Gastroesophageal sphincter (tissue), 4 donors: ENCODE measurements around the gene RGS14. TPM values are rescaled to one million over a fixed set of nuclear protein-coding genes. Genes with fewer than 3 reads are reported as not detected.

Experiments
- ATAC-seq: fragments of 150-250 bp; one replicate; pipeline ENCODE4 v1.9.1; 2016; ENCODE audit warnings: mild to moderate bottlenecking, moderate library complexity
- H3K27ac ChIP-seq, 4 donors: fragments of 200-600 bp; sonication (generic) in 3 of 4; 1 replicate in 3 of 4; 2 replicates in 1 of 4; pipeline ENCODE4 v1.5.1; 2016 to 2019
- H3K27me3 ChIP-seq: fragments of 200-600 bp; sonication (generic); one replicate; pipeline ENCODE4 v1.5.1; 2019
- H3K36me3 ChIP-seq, 2 donors: fragments of 200-600 bp; sonication (generic); one replicate each; pipeline ENCODE4 v1.5.1; 2019; ENCODE audit warnings: control low read depth in 1 of 2
- H3K4me1 ChIP-seq, 3 donors: fragments of 200-600 bp; sonication (generic); 1 replicate in 2 of 3; 2 replicates in 1 of 3; pipeline ENCODE4 v1.5.1; 2016 to 2019; ENCODE audit warnings: control low read depth in 2 of 3
- H3K4me3 ChIP-seq, 2 donors: fragments of 200-600 bp; sonication (generic); one replicate each; pipeline ENCODE4 v1.5.1; 2019; ENCODE audit warnings: mild to moderate bottlenecking in 1 of 2, moderate library complexity in 1 of 2
- H3K9me3 ChIP-seq, 3 donors: fragments of 200-600 bp; sonication (generic); one replicate each; pipeline ENCODE4 v1.5.1; 2017 to 2019; ENCODE audit warnings: control low read depth in 2 of 3
- CTCF ChIP-seq, 4 experiments: fragments of 200-600 bp in 2 of 4; fragments of 450-650 bp in 2 of 4; sonication (generic) in 1 of 4; IDR thresholded peaks; one replicate each; pipeline ENCODE4 v1.5.1; 2017 to 2019; ENCODE audit warnings: antibody characterized with exemption in 4 of 4, mild to moderate bottlenecking in 2 of 4, moderate library complexity in 2 of 4
- EP300 ChIP-seq: sonication (generic); formaldehyde crosslinking; IDR thresholded peaks from one replicate; pipeline ENCODE4 v1.6.1; 2017; ENCODE audit warnings: antibody characterized with exemption, mild to moderate bottlenecking
- POLR2A ChIP-seq, 2 donors: fragments of 450-650 bp; IDR thresholded peaks; one replicate each; pipeline ENCODE4 v1.6.1; 2017; ENCODE audit warnings: antibody characterized with exemption in 2 of 2, mild to moderate bottlenecking in 2 of 2, moderate library complexity in 1 of 2
- POLR2AphosphoS5 ChIP-seq: sonication (generic); formaldehyde crosslinking; IDR thresholded peaks from one replicate; pipeline ENCODE4 v1.6.1; 2017; ENCODE audit warnings: antibody characterized with exemption
- WGBS, 2 donors: methylation state at CpG; one replicate each; pipeline ENCODE4 v1.1.5; 2018; ENCODE audit warnings: low coverage in 1 of 2; 5-methylcytosine and 5-hydroxymethylcytosine counted together
- total RNA-seq, 4 donors: library from RNA; depleted of rRNA; stranded (reverse); fragments of >200 nt; gene quantifications; one replicate each; pipeline ENCODE4 v1.1.0, GENCODE V29; 2016

The RGS14 gene
- total RNA-seq, 4 donors from 2014 or later: 7.6 to 20.1 (median 13.7) TPM

- H3K27ac ChIP-seq: peak overlapping the region in 1 of 4 donors; percentile 74
- no peak for TF ChIP-seq POLR2AphosphoS5
- no peak for TF ChIP-seq POLR2A (IDR thresholded peaks at IDR 0.05)
- TF ChIP-seq EP300: no peak
- no peak for TF ChIP-seq CTCF (IDR thresholded peaks at IDR 0.05)
- H3K4me3 ChIP-seq: peak overlapping the region in 1 of 2 donors; percentile 63
- peaks cover 0 to 32% (median 18%) of the 10 kb centered on the region in 3 donors for H3K4me1 ChIP-seq
- WGBS, 2 donors: 16 to 33% methylated on average over 5 to 8 of the region's 20 CpGs
- H3K9me3 ChIP-seq: no peaks in the 10 kb centered on the region
- peaks cover 0 to 22% of the 10 kb centered on the region in 2 donors for H3K36me3 ChIP-seq
- H3K27me3 ChIP-seq: no peaks in the 10 kb centered on the region
- no peak for ATAC-seq
Measured at GRCh38 chr5:177310757-177311391, 46.9 kb upstream of the RGS14 start.

- Histone ChIP-seq H3K4me1 (peaks cover 0 to 28% (median 18%) of the 10 kb centered on the region in 3 donors), H3K9me3 (no peaks in the 10 kb centered on the region), H3K4me3 (peak overlapping the region; percentile 36 to 63), H3K36me3 (peaks cover 0 to 17% of the 10 kb centered on the region in 2 donors), H3K27me3 (no peaks in the 10 kb centered on the region), H3K27ac (peak overlapping the region in 2 of 4 donors; percentile 56 to 74)
- peak; percentile 2 for ATAC-seq
- no peak for TF ChIP-seq POLR2AphosphoS5
- no peak for TF ChIP-seq POLR2A (IDR thresholded peaks at IDR 0.05)
- TF ChIP-seq CTCF (IDR thresholded peaks at IDR 0.05): no peak
- no peak for TF ChIP-seq EP300
- WGBS, 2 donors: no CpG with 5 or more reads among the region's 23 CpGs
Measured at GRCh38 chr5:177311392-177311722, 46.4 kb upstream of the RGS14 start.

GRCh38 chr5:177311723-177312648 is 45.7 kb upstream of the RGS14 start, which contains the start of gene MXD3:
Gene MXD3, minus strand, starts transcription at chr5:177311898. Its CDS starts 68 bp downstream, at chr5:177311830.
- Histone ChIP-seq H3K27me3 (no peaks in the 10 kb centered on the region), H3K36me3 (peaks cover 0 to 13% of the 10 kb centered on the region in 2 donors), H3K4me1 (peaks cover 0 to 28% (median 18%) of the 10 kb centered on the region in 3 donors), H3K27ac (peak within 1 kb of the TSS in 3 of 4 donors; percentile 26 to 74 (median 56)), H3K4me3 (peak within 1 kb of the TSS; percentile 36 to 63), H3K9me3 (no peaks in the 10 kb centered on the region)
- peak; percentile 95 for ATAC-seq
- WGBS, 2 donors: 0% methylated on average over 4 of the region's 78 CpGs; no CpG with 5 or more reads in 1 of the 2 donors
- no peak for TF ChIP-seq POLR2A (IDR thresholded peaks at IDR 0.05)
- TF ChIP-seq POLR2AphosphoS5: peak; percentile 27

- Histone ChIP-seq H3K36me3 (peaks cover 0 to 11% of the 10 kb centered on the region in 2 donors), H3K27me3 (no peaks in the 10 kb centered on the region), H3K9me3 (no peaks in the 10 kb centered on the region), H3K4me3 (peak overlapping the region in 1 of 2 donors; percentile 63), H3K4me1 (peaks cover 0 to 28% (median 18%) of the 10 kb centered on the region in 3 donors), H3K27ac (peak overlapping the region in 1 of 4 donors; percentile 74)
- TF ChIP-seq EP300: no peak
- no peak for TF ChIP-seq POLR2A (IDR thresholded peaks at IDR 0.05)
- TF ChIP-seq CTCF (IDR thresholded peaks at IDR 0.05): no peak
- TF ChIP-seq POLR2AphosphoS5: no peak
- no peak for ATAC-seq
- 17% methylated on average over 7 of the region's 19 CpGs; no CpG with 5 or more reads in 1 of the 2 donors for WGBS, 2 donors
Measured at GRCh38 chr5:177312649-177313181, 45.0 kb upstream of the RGS14 start.
